Central memory CD4-positive, alpha-beta T cell (primary cell): ENCODE data around the gene CFLAR.
"Not testable (repeated sequence)": the region's sequence is repeated elsewhere in the genome, so short reads cannot be mapped to it uniquely, and the experiment has no call there.

Experiments used
- DNase-seq: peaks from one replicate; pipeline ENCODE4 v3.0.0; 2022

The CFLAR gene

GRCh38 chr2:201184248-201184647, 68.3 kb downstream of the CFLAR start:
- DNase-seq = not testable (repeated sequence)

GRCh38 chr2:201185863-201186262, 69.9 kb downstream of the CFLAR start:
- no peak for DNase-seq

GRCh38 chr2:201186982-201187381, 71.0 kb downstream of the CFLAR start:
- DNase-seq = no peak

GRCh38 chr2:201188449-201188848, 72.5 kb downstream of the CFLAR start:
- DNase-seq = no peak

GRCh38 chr2:201191132-201191875, 75.3 kb downstream of the CFLAR start:
- peak; percentile 44 for DNase-seq

DNA sequence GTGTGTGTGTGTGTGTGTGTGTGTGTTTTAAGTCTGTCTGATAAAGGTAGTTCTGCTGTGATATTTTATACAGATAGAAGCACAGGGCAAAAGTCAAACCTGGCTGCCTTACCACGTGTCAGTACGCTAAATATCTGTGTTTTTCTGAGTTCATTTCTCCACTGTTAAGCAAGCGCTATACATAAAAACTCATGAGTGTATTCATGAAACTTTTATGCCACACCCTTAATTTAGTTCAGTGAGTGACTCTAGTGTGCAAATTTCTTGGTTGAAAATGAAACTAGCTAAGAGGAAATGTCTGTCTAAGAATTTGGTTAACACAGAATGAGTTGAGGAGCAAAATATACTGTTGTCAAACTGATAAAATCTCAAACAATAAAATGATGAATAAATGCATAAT, 78.1 kb downstream of the CFLAR start:
- DNase-seq = peak; percentile 9

DNA sequence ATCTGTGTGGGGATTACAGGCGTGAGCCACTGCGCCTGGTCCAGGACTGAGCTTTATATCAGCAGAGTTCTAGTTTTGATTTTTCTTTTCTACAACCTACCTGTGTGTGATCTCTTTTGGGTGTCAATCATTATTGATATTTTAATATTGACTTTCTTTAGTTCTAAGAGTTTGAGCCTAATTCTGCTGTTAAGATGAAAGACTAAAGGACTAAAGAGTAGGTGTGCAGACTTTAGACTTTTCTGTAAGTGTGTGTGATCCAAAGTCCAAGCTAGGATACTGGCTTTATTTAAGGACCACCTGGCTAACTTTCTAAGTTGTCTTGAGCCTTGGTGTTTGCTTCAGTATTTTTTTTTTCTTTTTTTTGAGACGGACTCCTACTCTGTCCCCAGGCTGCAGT, 79.4 kb downstream of the CFLAR start:
- no peak for DNase-seq

DNA sequence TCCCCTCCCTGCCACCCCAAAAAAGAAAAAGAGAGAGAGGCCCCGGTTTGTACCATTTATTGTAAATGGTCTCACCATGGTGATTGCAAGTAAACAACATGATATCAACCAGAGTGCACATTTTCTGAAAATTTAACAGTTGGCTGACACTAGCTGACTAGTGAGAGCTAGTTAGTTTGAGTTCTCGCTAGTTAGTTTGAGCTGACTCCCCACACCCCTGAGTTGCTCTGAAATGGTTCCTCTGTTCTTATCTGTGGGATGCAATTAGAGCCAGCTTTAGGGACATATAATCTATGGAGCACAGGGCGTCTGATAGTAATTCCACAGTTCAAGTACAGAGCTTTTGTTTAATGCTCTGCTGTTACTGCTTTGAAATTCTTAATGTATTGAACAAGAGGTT, 80.0 kb downstream of the CFLAR start:
- no peak for DNase-seq

DNA sequence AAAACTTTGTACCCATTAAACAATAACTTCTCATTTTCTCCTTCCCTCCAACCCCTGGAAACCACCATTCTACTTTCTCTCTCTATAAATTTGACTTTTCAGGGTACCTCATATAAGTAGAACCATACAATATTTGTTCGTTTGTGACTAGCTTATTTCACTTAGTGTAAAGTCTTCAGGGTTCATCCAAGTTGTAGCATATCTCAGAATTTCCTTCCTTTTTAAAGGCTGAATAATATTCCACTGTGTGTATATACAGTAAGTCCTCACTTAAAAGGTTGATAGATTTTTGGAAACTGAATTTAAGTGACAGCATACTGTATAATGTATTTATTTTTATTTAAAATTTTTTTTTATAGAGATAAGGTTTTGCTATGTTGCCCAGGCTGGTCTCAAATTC, 80.8 kb downstream of the CFLAR start:
- no peak for DNase-seq

- DNase-seq = no peak
Observed at GRCh38 chr2:201197781-201198180, 81.8 kb downstream of the CFLAR start.

- no peak for DNase-seq
Observed at GRCh38 chr2:201199847-201200246, 83.9 kb downstream of the CFLAR start.

GRCh38 chr2:201200345-201200744, 84.4 kb downstream of the CFLAR start:
- DNase-seq = no peak

- DNase-seq = no peak
Observed at GRCh38 chr2:201201371-201201770, 85.4 kb downstream of the CFLAR start.

GRCh38 chr2:201203916-201204654, 88.1 kb downstream of the CFLAR start:
- DNase-seq = no peak

DNA sequence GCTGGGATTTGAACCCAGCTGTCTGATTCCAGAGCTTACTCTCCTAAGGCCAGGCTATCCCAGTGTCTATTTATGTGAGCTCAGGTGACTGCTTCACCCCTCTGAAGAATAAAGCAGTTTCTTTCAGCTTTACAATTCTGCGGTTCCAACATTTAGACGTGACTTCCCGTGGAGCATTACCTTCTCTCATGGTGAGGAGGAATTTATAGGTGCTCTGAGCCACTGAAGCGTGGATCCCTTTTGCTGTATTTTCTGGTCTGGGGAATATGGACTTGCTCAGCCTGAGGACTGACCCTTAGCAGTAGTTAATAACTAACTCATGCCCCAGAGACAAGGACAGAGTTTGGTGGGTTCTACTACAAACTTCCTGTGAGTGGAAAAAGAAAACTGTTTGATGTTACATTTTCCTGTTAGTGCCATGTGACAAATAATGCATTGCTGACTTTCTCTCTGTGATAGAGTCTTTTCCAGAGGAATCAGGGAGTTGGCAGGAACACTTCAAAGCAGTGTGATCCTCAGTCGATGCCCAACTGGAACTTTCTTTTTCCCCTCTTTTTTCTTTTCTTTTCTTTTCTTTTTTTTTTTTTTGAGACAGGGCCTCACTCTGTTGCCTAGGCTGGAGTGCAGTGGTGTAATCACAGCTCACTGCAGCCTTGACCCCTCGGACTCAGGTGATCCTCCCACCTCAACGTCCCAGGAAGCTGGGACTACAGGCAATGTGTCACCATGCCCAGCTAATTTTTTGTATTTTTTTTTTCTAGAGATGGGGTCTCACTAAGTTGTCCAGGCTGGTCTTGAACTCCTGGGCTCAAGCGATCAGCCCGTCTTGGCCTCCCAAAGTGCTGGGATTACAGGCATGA, 88.9 kb downstream of the CFLAR start:
- no peak for DNase-seq

- no peak for DNase-seq
Observed at GRCh38 chr2:201205515-201205849, 89.5 kb downstream of the CFLAR start.

- DNase-seq = no peak
Observed at GRCh38 chr2:201208563-201209252, 92.7 kb downstream of the CFLAR start.

- DNase-seq = no peak
Observed at GRCh38 chr2:201215963-201216362, 100.0 kb downstream of the CFLAR start.

DNA sequence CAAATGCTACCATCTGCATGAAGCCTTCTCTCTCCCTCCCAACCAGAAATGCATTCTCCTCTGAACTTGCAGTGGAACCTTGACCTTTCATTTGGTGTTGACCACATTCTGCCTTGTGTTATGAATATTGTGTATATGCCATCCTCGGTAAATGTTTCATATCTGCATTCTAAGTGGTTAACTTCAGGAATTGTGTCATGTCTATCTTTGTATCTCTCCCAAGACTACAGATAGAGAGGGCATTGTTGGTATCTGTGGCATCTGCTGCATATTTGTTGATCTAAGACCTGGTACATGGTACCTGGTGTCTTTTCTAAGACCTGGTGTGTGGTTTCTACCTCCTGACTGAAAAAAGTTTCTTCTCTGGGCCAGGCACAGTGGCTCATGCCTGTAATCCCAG, 101.0 kb downstream of the CFLAR start:
- no peak for DNase-seq

GRCh38 chr2:201218780-201219179, 102.8 kb downstream of the CFLAR start:
- DNase-seq = no peak

DNA sequence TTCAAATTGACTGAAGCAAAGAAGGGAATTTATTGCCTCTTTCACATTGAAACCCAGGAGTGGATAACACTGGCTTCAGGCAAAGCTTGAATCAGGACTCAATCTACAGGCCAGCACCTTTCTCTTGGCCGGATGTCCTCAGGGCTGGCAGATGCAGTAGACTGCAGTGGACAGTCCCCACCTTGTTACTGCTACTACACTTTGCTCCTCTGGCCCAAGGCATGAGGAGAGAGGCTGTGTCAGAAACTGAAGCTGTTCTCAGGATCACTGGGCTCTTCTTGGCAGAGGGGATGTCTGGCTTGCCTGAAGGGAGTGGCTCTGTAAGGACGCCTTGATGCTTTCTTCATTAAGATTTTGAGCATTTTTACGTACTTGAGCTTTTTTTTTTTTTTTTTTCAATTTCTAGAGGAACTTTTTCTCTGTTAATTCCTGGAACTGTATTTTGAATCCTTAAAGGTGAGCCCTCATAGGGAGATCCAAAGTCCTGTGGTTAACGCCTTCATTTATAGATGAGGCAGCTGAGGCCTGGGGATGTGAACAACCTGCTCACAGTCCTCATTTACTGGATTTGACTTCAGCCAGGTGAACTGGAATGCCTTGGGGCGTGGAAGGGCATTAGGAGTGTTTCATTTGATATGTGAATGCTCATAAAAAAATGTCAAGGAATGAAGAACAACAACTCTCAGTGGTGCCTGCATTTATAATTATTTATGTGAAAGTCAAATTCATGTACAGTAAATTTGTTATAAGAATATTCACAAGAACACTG, 103.5 kb downstream of the CFLAR start:
- no peak for DNase-seq

- no peak for DNase-seq
Observed at GRCh38 chr2:201220102-201220570, 104.2 kb downstream of the CFLAR start.
